ENCODE results near the gene SLC18B1.

SLC18B1 gene

DNA sequence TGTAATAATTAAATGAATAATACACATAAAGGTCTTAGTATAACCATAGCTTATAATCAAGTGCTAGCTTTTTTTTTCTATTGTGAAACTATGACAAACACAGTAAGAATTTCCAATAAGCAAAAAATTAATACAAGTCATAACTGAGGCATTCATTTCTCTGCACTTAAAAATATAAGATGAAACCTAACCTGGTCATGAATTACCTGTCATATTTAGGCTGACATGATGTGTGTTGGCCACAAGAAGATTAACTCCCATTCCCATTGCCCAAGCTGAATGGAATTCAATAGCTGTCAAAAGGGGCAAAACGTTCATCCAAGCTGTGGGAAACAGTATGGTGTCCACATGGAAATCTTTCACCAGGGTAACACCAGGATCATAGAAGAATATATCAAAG, 46.2 kb downstream of the SLC18B1 start:
- no peak overlapping the region for H3K27ac ChIP-seq
- H3K4me3 ChIP-seq (ENCODE audit: low read depth, low read length), result no peak overlapping the region
- in situ Hi-C loops (cut with HindIII; ENCODE audit: low pct_ligation_motif_present, low sequenced_read_pairs), result no loop called here
- no peak for TF ChIP-seq CTCF (IDR thresholded peaks at IDR 0.05; ENCODE audit: low read depth, low read length, missing control alignments)
- no peaks in the 10 kb centered on the region for H3K27me3 ChIP-seq (replicated peaks)
- H3K36me3 ChIP-seq (replicated peaks), result no peaks in the 10 kb centered on the region
- DNase-seq, result no peak

DNA sequence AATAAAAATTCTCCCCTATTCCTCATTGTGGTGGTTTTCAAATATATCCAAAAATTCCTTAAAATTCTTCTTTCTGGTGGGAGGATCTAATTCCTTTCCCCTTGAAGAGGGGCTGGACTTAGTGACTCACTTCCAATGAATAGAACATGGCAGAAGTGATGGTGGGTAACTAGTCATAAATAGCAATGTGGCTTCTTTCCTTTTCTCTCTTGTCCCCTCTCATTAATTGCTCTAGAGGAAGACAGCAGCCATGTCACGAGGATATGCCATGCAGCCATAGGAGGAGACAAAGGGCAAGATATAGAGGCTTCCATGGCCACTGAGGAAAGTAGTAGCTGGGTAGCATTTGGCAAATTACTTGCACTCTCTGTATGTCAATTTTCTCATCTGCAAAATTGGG, 46.6 kb downstream of the SLC18B1 start:
- H3K27me3 ChIP-seq (replicated peaks), result no peaks in the 10 kb centered on the region
- no peak for DNase-seq
- in situ Hi-C loops (cut with HindIII; ENCODE audit: low pct_ligation_motif_present, low sequenced_read_pairs), result no loop called here
- no peak overlapping the region for H3K4me3 ChIP-seq (ENCODE audit: low read depth, low read length)
- no peak overlapping the region for H3K27ac ChIP-seq
- no peak for TF ChIP-seq CTCF (IDR thresholded peaks at IDR 0.05; ENCODE audit: low read depth, low read length, missing control alignments)
- no peaks in the 10 kb centered on the region for H3K36me3 ChIP-seq (replicated peaks)

DNA sequence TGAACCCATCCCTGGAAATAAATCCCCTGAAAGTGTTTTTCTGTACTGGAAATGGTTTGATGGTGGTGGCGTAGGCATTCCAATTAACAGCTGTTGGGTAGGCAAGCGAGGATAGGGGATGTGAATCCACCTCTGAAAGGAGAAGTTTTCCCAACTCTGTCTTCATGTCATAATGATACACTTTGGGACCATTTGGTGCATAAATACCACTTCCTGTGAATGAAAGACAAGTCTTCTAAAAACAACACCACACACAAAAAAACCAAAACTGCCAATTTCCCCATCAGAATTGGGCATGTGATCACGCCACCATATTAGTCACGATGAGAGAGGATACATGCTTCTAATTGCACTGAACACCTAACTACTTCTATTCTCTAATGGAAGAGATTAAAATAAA, 47.1 kb downstream of the SLC18B1 start:
- in situ Hi-C loops (cut with HindIII; ENCODE audit: low pct_ligation_motif_present, low sequenced_read_pairs), result no loop called here
- Histone ChIP-seq H3K4me3 (ENCODE audit: low read depth, low read length) (no peak overlapping the region), H3K36me3 (replicated peaks) (no peaks in the 10 kb centered on the region), H3K27me3 (replicated peaks) (no peaks in the 10 kb centered on the region), H3K27ac (no peak overlapping the region)
- no peak for TF ChIP-seq CTCF (IDR thresholded peaks at IDR 0.05; ENCODE audit: low read depth, low read length, missing control alignments)
- DNase-seq, result no peak

DNA sequence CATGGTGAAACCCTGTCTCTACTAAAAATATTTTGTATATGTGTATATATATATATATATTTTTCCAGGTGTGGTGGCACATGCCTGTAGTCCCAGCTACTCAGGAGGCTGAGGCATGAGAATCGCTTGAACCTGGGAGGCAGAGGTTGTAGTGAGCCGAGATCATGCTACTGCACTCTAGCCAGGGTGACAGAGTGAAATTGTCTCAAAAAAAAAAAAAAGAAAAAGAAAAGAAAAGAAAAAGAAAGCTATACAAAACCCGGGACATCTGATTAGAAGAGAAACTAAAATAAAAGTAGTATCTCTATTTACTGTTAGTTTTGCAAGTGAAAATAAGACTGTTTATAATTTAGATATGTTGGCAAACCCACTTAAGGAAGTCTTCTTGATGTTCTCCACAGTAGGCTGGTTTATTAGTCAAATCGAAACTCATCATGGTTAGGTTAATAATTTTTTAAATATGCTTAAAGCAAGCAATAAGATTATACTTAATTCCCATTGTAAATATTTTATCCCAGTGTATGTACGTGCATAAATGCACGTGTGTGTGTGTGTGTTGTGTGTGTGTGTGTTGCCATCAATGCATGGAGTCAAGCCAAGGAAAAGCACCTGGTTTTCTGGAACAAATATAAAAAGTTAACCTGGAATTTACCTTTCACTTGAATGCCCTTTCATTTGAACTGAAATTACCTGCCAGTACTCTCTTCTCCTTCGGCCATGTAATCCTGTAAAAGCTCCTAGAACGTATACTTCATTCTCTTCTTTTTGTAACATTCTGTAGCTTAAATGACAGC, 47.8 kb downstream of the SLC18B1 start:
- H3K4me3 ChIP-seq (ENCODE audit: low read depth, low read length), result no peak overlapping the region
- H3K27ac ChIP-seq, result no peak overlapping the region
- in situ Hi-C loops (cut with HindIII; ENCODE audit: low pct_ligation_motif_present, low sequenced_read_pairs), result no loop called here
- no peak for TF ChIP-seq CTCF (IDR thresholded peaks at IDR 0.05; ENCODE audit: low read depth, low read length, missing control alignments)
- H3K36me3 ChIP-seq (replicated peaks), result no peaks in the 10 kb centered on the region
- no peaks in the 10 kb centered on the region for H3K27me3 ChIP-seq (replicated peaks)
- no peak for DNase-seq

- in situ Hi-C loops (cut with HindIII; ENCODE audit: low pct_ligation_motif_present, low sequenced_read_pairs), result no loop called here
- no peak for TF ChIP-seq CTCF (IDR thresholded peaks at IDR 0.05; ENCODE audit: low read depth, low read length, missing control alignments)
- Histone ChIP-seq H3K27ac (no peak overlapping the region), H3K36me3 (replicated peaks) (no peaks in the 10 kb centered on the region), H3K4me3 (ENCODE audit: low read depth, low read length) (no peak overlapping the region), H3K27me3 (replicated peaks) (no peaks in the 10 kb centered on the region)
- no peak for DNase-seq
Measured at GRCh38 chr6:132749111-132749510, 49.3 kb downstream of the SLC18B1 start.

DNA sequence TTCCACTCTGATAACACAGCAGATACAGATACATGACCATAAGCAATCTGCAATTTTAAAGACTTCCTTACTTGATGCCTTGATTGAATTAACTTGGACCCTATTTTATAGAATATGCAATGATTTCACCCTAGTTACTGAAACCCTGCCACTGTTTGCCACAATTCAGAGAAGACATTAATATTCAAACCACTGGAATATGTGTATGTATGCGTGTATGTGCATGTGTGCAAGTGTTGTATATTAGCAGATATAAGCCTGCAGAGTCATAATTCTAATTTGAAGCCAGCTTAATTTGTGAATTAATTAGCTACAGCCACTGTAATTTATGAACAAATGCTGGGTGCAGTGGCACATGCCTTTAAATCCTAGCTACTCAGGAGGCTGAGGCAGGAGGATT, 50.0 kb downstream of the SLC18B1 start:
- no peaks in the 10 kb centered on the region for H3K27me3 ChIP-seq (replicated peaks)
- no peak for DNase-seq
- H3K36me3 ChIP-seq (replicated peaks), result no peaks in the 10 kb centered on the region
- no peak overlapping the region for H3K4me3 ChIP-seq (ENCODE audit: low read depth, low read length)
- no peak overlapping the region for H3K27ac ChIP-seq
- in situ Hi-C loops (cut with HindIII; ENCODE audit: low pct_ligation_motif_present, low sequenced_read_pairs), result no loop called here
- TF ChIP-seq CTCF (IDR thresholded peaks at IDR 0.05; ENCODE audit: low read depth, low read length, missing control alignments), result no peak
